Measurements from ENCODE around the gene CSNK1A1. TPM values are rescaled to one million over a fixed set of nuclear protein-coding genes. Genes with fewer than 3 reads are reported as not detected.
A peak's percentile ranks its signal among the peaks of the same experiment; 100 is the strongest.

Gene CSNK1A1
- total and polyA plus RNA-seq, 2 of the 4 experiments (the other 2 are of a cell fraction), result 140 to 419 TPM

DNA sequence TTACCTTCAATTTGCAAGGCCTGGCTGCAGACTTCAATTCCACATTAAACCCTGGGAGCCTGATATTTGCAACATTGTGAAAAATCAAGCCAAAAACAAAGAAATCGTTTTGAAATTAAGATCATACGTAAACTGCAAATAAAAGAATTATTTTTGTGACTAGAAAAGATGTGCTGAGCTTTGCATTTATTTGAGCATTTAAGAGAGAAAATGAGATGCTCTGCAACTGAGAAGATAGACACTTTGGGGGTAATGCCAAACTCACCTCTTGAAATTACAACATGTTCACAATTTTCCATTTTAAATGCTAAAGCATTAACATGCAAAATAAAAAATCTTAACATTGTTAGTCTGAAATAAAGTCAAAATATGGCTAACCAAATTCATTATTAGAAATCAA, 46.6 kb downstream of the CSNK1A1 start:
- no peak overlapping the region for H2AFZ ChIP-seq (replicated peaks; ENCODE audit: low read length, poor library complexity)
- H3K9ac ChIP-seq (ENCODE audit: low read depth, low read length), result no peak overlapping the region
- ATAC-seq (ENCODE audit: low read depth) (no peak), DNase-seq (no peak)
- no CpG with 5 or more reads among the region's 2 CpGs for WGBS, 2 experiments (ENCODE audit: extremely low coverage in 2 of 2, insufficient read length in 1 of 2)
- H3K27me3 ChIP-seq (ENCODE audit: control insufficient read depth, insufficient read depth, low read length), result no peaks in the 10 kb centered on the region
- peaks cover 56% of the 10 kb centered on the region for H3K36me3 ChIP-seq (ENCODE audit: control insufficient read depth, insufficient read depth, low read length)
- H2BK15ac ChIP-seq (ENCODE audit: low read depth, low read length), result no peak overlapping the region
- intact Hi-C loops (cut with micrococcal nuclease), result loop anchor here (5.0 kb wide), 1 partner anchor 33 kb away; no protein-coding TSS in a partner anchor
- H3K4ac ChIP-seq (ENCODE audit: low read depth, low read length), result no peak overlapping the region
- peaks cover 0 to 52% of the 10 kb centered on the region in 2 experiments; a peak in 3 of 4 replicates for H3K79me1 ChIP-seq (ENCODE audit: low read depth in 1 of 2, low read length in 2 of 2)
- peaks cover 17% of the 10 kb centered on the region for H3K4me1 ChIP-seq (ENCODE audit: control insufficient read depth, insufficient read depth, low read length)
- peaks cover 15% of the 10 kb centered on the region for H4K20me1 ChIP-seq (ENCODE audit: insufficient read depth, low read length)
- no peak overlapping the region for H3K23ac ChIP-seq (ENCODE audit: low read depth, low read length)
- H3K9me1 ChIP-seq (ENCODE audit: insufficient read depth, low read length), result peaks cover 5% of the 10 kb centered on the region; the same call in 1 of the 2 replicates
- ChIA-PET POLR2A (ENCODE audit: unreplicated experiment) (no interaction called here), CTCF (interaction anchor here (1.6 kb wide), 1 partner anchor 54 kb away, joined by 3 read pairs; no protein-coding TSS in a partner anchor)
- H2BK120ac ChIP-seq (ENCODE audit: low read depth, low read length), result no peak overlapping the region
- in situ Hi-C loops (cut with MboI; ENCODE audit: low sequenced_read_pairs), result no loop called here
- H3K56ac ChIP-seq (ENCODE audit: extremely low read depth, insufficient read depth, low read length), result no peak overlapping the region
- H3K9me3 ChIP-seq (ENCODE audit: control insufficient read depth, insufficient read depth, low read length), result no peaks in the 10 kb centered on the region
- no peak overlapping the region for H4K91ac ChIP-seq (ENCODE audit: insufficient read depth, low read depth, low read length)
- H2AK9ac ChIP-seq (replicated peaks; ENCODE audit: low read depth, low read length, poor library complexity), result no peak overlapping the region
- no peak overlapping the region for H3K27ac ChIP-seq (ENCODE audit: insufficient read depth, low read length)
- H4K8ac ChIP-seq (ENCODE audit: low read depth in 2 of 2, low read length in 2 of 2), result no peak overlapping the region
- no peak overlapping the region; the same call in 1 of the 2 replicates for H4K5ac ChIP-seq (ENCODE audit: low read depth, low read length)
- H3K14ac ChIP-seq (replicated peaks; ENCODE audit: low read depth, low read length), result no peak overlapping the region
- BruUV-seq (replicated peaks), result no TSS peak
- H3K4me3 ChIP-seq (ENCODE audit: insufficient read depth, low read depth, low read length), result no peak overlapping the region
- H3K4me2 ChIP-seq (ENCODE audit: low read depth, low read length), result no peak overlapping the region
- dilution Hi-C loops (cut with HindIII; ENCODE audit: low sequenced_read_pairs, unreplicated experiment), result no loop called here
- H2AK5ac ChIP-seq (ENCODE audit: low read depth, low read length), result no peak overlapping the region
- H2BK5ac ChIP-seq (ENCODE audit: low read depth, low read length, poor library complexity, severe bottlenecking), result peak overlapping the region; percentile 52
- peak overlapping the region; percentile 12; the same call in 1 of the 2 replicates for H3K18ac ChIP-seq (ENCODE audit: low read depth, low read length)
- no peak overlapping the region for H2BK20ac ChIP-seq (ENCODE audit: low read depth, low read length)
- TF ChIP-seq MAFK (IDR thresholded peaks at IDR 0.05; ENCODE audit: low read depth, low read length), result peak; percentile 84
- no peak for TF ChIP-seq RCOR1 (IDR thresholded peaks at IDR 0.05; ENCODE audit: insufficient replicate concordance, low read length)
- TF ChIP-seq, protein P1, sequence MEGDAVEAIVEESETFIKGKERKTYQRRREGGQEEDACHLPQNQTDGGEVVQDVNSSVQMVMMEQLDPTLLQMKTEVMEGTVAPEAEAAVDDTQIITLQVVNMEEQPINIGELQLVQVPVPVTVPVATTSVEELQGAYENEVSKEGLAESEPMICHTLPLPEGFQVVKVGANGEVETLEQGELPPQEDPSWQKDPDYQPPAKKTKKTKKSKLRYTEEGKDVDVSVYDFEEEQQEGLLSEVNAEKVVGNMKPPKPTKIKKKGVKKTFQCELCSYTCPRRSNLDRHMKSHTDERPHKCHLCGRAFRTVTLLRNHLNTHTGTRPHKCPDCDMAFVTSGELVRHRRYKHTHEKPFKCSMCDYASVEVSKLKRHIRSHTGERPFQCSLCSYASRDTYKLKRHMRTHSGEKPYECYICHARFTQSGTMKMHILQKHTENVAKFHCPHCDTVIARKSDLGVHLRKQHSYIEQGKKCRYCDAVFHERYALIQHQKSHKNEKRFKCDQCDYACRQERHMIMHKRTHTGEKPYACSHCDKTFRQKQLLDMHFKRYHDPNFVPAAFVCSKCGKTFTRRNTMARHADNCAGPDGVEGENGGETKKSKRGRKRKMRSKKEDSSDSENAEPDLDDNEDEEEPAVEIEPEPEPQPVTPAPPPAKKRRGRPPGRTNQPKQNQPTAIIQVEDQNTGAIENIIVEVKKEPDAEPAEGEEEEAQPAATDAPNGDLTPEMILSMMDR (conservative IDR thresholded peaks at IDR 0.05; ENCODE audit: low read depth, low read length), result no peak
- TF ChIP-seq SMC3 (IDR thresholded peaks at IDR 0.05; ENCODE audit: low read depth, low read length), result no peak
